Activated CD8-positive, alpha-beta memory T cell treated with anti-CD3 and anti-CD28 coated beads, Interleukin-2, amount 10 ng/mL, durations not matched to agents 7 days and 5 days (primary cell): ENCODE measurements around the gene ATP9B. TPM values are rescaled to one million over a fixed set of nuclear protein-coding genes. Genes with fewer than 3 reads are reported as not detected.
A peak's percentile ranks its signal among the peaks of the same experiment; 100 is the strongest.
"Not testable (repeated sequence)": the region's sequence is repeated elsewhere in the genome, so short reads cannot be mapped to it uniquely, and the experiment has no call there.

ENCODE experiments used
- ATAC-seq: fragments of 150-1000 bp; cut with Tn5 transposase; one replicate; pipeline ENCODE4 v1.10.0; 2021; ENCODE audit warnings: moderate library complexity
- CTCF ChIA-PET: fragments of 350-600 bp; sonication (Branson Sonifier 250); formaldehyde crosslinking; loops from one replicate; lab custom pipeline; 2021; ENCODE audit warnings: antibody characterized with exemption; lab: Charles Lee
- DNase-seq: peaks from one replicate; pipeline ENCODE4 v3.0.0-alpha.2; 2020
- H3K27ac Mint-ChIP-seq: one replicate; pipeline ENCODE4 v1.8.0; 2021; ENCODE audit warnings: mild to moderate bottlenecking, mixed read lengths
- H3K27me3 Mint-ChIP-seq: one replicate; pipeline ENCODE4 v1.8.0; 2021; ENCODE audit warnings: mixed read lengths
- H3K36me3 Mint-ChIP-seq: one replicate; pipeline ENCODE4 v1.8.0; 2021; ENCODE audit warnings: mild to moderate bottlenecking, mixed read lengths
- H3K4me1 Mint-ChIP-seq: one replicate; pipeline ENCODE4 v1.8.0; 2021; ENCODE audit warnings: mixed read lengths
- H3K4me3 Mint-ChIP-seq: one replicate; pipeline ENCODE4 v1.8.0; 2021; ENCODE audit warnings: mild to moderate bottlenecking, moderate library complexity, mixed read lengths
- H3K9me3 Mint-ChIP-seq: one replicate; pipeline ENCODE4 v1.8.0; 2022; ENCODE audit warnings: low read depth, mixed read lengths
- total RNA-seq, 2 experiments: library from RNA; stranded (reverse); gene quantifications; one replicate each; pipeline ENCODE4 v1.2.3, GENCODE V29; 2021

Gene ATP9B
- total RNA-seq, 2 experiments from 2014 or later: 21.5 to 31.7 TPM

DNA sequence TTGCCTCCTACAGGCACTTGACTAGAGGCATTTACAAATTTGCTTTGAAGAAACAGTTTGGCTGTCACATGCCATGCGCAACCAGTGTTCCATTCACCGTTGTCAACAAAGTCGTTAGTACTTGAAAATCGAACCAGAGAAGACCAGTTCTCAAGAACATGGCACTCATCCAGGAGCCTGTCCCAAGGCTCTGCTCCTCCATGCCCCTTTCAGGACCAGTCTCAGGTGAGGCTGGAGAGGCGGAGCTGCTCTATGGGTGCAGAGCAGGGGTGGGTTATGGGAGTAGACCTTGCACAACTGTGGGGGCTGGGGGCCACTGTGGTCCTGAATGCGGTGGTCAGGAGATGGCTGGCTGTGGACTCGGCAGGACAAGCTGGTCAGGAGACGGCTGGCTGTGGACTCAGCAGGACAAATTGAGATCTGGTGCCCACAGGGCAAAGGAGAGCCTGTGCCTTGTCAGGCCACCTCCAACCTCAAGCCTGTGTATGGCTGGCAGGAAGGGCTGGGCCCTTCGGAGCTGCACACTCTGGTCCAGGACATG lies 12.3 kb upstream of the ATP9B start:
- Mint-ChIP-seq H3K27ac (no peak overlapping the region), H3K9me3 (no peaks in the 10 kb centered on the region), H3K4me3 (no peak overlapping the region), H3K36me3 (no peaks in the 10 kb centered on the region), H3K27me3 (peaks cover 2% of the 10 kb centered on the region), H3K4me1 (no peaks in the 10 kb centered on the region)
- ATAC-seq: no peak
- DNase-seq: no peak
- CTCF ChIA-PET: no interaction called here

DNA sequence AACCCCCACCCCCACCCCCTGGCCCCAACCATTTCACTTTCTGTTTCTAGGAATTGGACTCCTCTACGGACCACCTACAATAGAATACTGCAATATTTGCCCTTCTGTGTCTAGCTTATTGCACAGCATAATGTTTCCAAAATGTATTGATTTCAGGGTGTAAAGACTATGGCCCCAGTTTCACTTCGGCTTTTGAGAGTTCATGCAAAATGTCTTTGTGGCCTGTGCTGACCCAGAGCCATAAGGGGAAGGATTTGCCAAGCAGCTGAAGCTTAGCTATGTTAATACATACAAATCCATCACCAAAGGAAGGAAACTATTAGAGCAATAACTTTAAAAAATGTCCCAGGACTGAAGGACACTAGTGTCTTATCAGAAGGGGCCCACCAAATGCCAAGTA lies 11.2 kb upstream of the ATP9B start:
- DNase-seq: no peak
- Mint-ChIP-seq H3K4me1 (no peaks in the 10 kb centered on the region), H3K27me3 (peaks cover 2% of the 10 kb centered on the region), H3K36me3 (no peaks in the 10 kb centered on the region), H3K4me3 (no peak overlapping the region), H3K9me3 (no peaks in the 10 kb centered on the region), H3K27ac (no peak overlapping the region)
- CTCF ChIA-PET: no interaction called here
- no peak for ATAC-seq

- CTCF ChIA-PET: no interaction called here
- Mint-ChIP-seq H3K27ac (no peak overlapping the region), H3K4me1 (peaks cover 7% of the 10 kb centered on the region), H3K4me3 (no peak overlapping the region), H3K36me3 (peaks cover 21% of the 10 kb centered on the region), H3K27me3 (peaks cover 2% of the 10 kb centered on the region), H3K9me3 (peaks cover 23% of the 10 kb centered on the region)
- no peak for ATAC-seq
- DNase-seq: no peak
Measured at GRCh38 chr18:79062806-79063205, 6.4 kb upstream of the ATP9B start.

DNA sequence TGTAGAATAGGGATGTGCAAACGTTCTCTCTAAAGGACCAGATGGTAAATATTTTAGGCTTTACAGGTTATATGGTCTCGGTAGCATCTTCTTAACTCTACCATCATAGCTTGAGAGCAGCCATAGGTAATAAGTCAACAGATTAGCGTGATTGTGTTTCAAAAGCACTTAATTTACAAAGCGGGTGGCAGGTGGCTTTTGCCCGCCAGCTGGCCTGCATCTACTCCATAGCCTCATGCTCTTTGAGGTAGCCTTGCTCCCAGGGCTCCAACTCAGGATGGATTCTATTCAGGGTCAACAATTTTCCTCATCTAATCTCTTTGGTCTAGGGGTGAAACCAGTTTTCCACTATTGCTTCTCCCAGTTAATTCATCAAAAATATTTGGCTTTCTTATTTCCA lies 5.0 kb upstream of the ATP9B start:
- peaks cover 23% of the 10 kb centered on the region for H3K9me3 Mint-ChIP-seq
- CTCF ChIA-PET: no interaction called here
- peaks cover 10% of the 10 kb centered on the region for H3K4me1 Mint-ChIP-seq
- DNase-seq (no peak), ATAC-seq (no peak)
- H3K4me3 Mint-ChIP-seq: no peak overlapping the region
- peaks cover 2% of the 10 kb centered on the region for H3K27me3 Mint-ChIP-seq
- no peak overlapping the region for H3K27ac Mint-ChIP-seq
- H3K36me3 Mint-ChIP-seq: peaks cover 21% of the 10 kb centered on the region

GRCh38 chr18:79065802-79066201 lies 3.4 kb upstream of the ATP9B start:
- CTCF ChIA-PET: no interaction called here
- no peak overlapping the region for H3K27ac Mint-ChIP-seq

GRCh38 chr18:79067611-79068010 lies 1.6 kb upstream of the ATP9B start:
- peaks cover 23% of the 10 kb centered on the region for H3K9me3 Mint-ChIP-seq
- CTCF ChIA-PET: no interaction called here
- H3K27ac Mint-ChIP-seq: peak overlapping the region; percentile 39
- DNase-seq (no peak), ATAC-seq (no peak)
- no peaks in the 10 kb centered on the region for H3K27me3 Mint-ChIP-seq
- peak overlapping the region; percentile 17 for H3K4me3 Mint-ChIP-seq
- H3K36me3 Mint-ChIP-seq: peaks cover 28% of the 10 kb centered on the region
- H3K4me1 Mint-ChIP-seq: peaks cover 24% of the 10 kb centered on the region

More at GRCh38 chr18:79065802-79066201, 3.4 kb upstream of the ATP9B start:
- peaks cover 23% of the 10 kb centered on the region for H3K9me3 Mint-ChIP-seq
- ATAC-seq (no peak), DNase-seq (no peak)
- peaks cover 21% of the 10 kb centered on the region for H3K36me3 Mint-ChIP-seq
- peaks cover 16% of the 10 kb centered on the region for H3K4me1 Mint-ChIP-seq
- no peak overlapping the region for H3K4me3 Mint-ChIP-seq
- peaks cover under 1% of the 10 kb centered on the region for H3K27me3 Mint-ChIP-seq

- peaks cover 23% of the 10 kb centered on the region for H3K9me3 Mint-ChIP-seq
- DNase-seq (peak; percentile 52), ATAC-seq (peak; percentile 54)
- no peaks in the 10 kb centered on the region for H3K27me3 Mint-ChIP-seq
- peak overlapping the region; percentile 93 for H3K27ac Mint-ChIP-seq
- CTCF ChIA-PET: no interaction called here
- peak overlapping the region; percentile 81 for H3K4me3 Mint-ChIP-seq
- peaks cover 26% of the 10 kb centered on the region for H3K4me1 Mint-ChIP-seq
- H3K36me3 Mint-ChIP-seq: peaks cover 35% of the 10 kb centered on the region
Measured at GRCh38 chr18:79068341-79068936, 755 bp upstream of the ATP9B start.

DNA sequence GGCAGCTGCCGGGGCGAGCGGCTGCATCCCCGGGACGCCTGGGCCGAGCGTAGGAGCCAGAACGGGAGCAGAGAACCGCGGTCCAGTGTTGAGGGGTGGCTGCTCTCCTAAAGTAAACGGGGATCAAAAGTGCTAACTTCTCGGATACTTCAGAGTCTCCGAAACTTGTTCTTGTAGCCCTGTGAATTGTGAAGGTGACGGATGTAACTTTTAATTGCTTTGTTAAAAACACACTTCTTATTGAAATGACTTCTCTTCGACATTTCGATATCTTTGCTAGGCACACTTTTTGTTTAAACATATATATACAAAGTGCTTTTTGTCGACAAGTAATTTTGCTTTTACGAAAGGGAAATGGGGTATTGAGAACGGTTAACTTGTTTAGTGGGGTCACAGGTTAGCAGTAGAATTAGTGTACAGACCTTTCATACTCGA lies 540 bp downstream of the ATP9B start:
- peak overlapping the region; percentile 88 for H3K27ac Mint-ChIP-seq
- peak overlapping the region; percentile 82 for H3K4me3 Mint-ChIP-seq
- H3K27me3 Mint-ChIP-seq: no peaks in the 10 kb centered on the region
- peaks cover 23% of the 10 kb centered on the region for H3K9me3 Mint-ChIP-seq
- peaks cover 45% of the 10 kb centered on the region for H3K36me3 Mint-ChIP-seq
- peaks cover 33% of the 10 kb centered on the region for H3K4me1 Mint-ChIP-seq
- CTCF ChIA-PET: no interaction called here
- DNase-seq (peak; percentile 56), ATAC-seq (peak; percentile 20)

GRCh38 chr18:79070486-79070885 lies 1.3 kb downstream of the ATP9B start:
- no peak for ATAC-seq
- Mint-ChIP-seq H3K4me3 (peak overlapping the region; percentile 82), H3K9me3 (peaks cover 23% of the 10 kb centered on the region), H3K4me1 (peaks cover 35% of the 10 kb centered on the region), H3K27ac (peak overlapping the region; percentile 88), H3K27me3 (no peaks in the 10 kb centered on the region), H3K36me3 (peaks cover 47% of the 10 kb centered on the region)
- CTCF ChIA-PET: no interaction called here
- no peak for DNase-seq

- Mint-ChIP-seq H3K4me1 (peaks cover 36% of the 10 kb centered on the region), H3K27me3 (no peaks in the 10 kb centered on the region), H3K9me3 (peaks cover 17% of the 10 kb centered on the region), H3K4me3 (peak overlapping the region; percentile 82), H3K27ac (no peak overlapping the region), H3K36me3 (peaks cover 44% of the 10 kb centered on the region)
- ATAC-seq (no peak), DNase-seq (no peak)
- CTCF ChIA-PET: no interaction called here
Measured at GRCh38 chr18:79071037-79071436, 1.8 kb downstream of the ATP9B start.

GRCh38 chr18:79071503-79072210 lies 2.5 kb downstream of the ATP9B start:
- Mint-ChIP-seq H3K4me1 (peaks cover 40% of the 10 kb centered on the region), H3K27ac (peak overlapping the region; percentile 42), H3K36me3 (peaks cover 39% of the 10 kb centered on the region), H3K27me3 (no peaks in the 10 kb centered on the region), H3K9me3 (peaks cover 11% of the 10 kb centered on the region), H3K4me3 (no peak overlapping the region)
- CTCF ChIA-PET: no interaction called here
- DNase-seq (no peak), ATAC-seq (no peak)

GRCh38 chr18:79072655-79073054 lies 3.5 kb downstream of the ATP9B start:
- H3K9me3 Mint-ChIP-seq, H3K4me3 Mint-ChIP-seq, DNase-seq, H3K27ac Mint-ChIP-seq, ATAC-seq, H3K27me3 Mint-ChIP-seq, CTCF ChIA-PET: not testable (repeated sequence)
- Mint-ChIP-seq H3K36me3 (peaks cover 29% of the 10 kb centered on the region), H3K4me1 (peaks cover 37% of the 10 kb centered on the region)

- DNase-seq (no peak), ATAC-seq (no peak)
- Mint-ChIP-seq H3K27ac (no peak overlapping the region), H3K4me1 (peaks cover 19% of the 10 kb centered on the region), H3K4me3 (no peak overlapping the region), H3K9me3 (peaks cover 2% of the 10 kb centered on the region), H3K36me3 (peaks cover 63% of the 10 kb centered on the region), H3K27me3 (no peaks in the 10 kb centered on the region)
- CTCF ChIA-PET: no interaction called here
Measured at GRCh38 chr18:79077181-79077580, 8.0 kb downstream of the ATP9B start.

DNA sequence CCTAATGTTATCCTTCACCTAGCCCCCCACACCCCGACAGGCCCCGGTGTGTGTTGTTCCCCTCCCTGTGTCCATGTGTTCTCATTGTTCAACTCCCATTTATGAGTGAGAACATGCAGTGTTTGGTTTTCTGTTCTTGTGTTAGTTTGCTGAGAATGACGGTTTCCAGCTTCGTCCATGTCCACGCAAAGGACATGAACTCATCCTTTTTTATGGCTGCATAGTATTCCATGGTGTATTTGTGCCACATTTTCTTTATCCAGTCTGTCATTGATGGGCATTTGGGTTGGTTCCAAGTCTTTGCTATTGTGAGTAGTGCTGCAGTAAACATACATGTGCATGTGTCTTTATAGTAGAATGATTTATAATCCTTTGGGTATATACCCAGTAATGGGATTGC lies 9.6 kb downstream of the ATP9B start:
- CTCF ChIA-PET, H3K27ac Mint-ChIP-seq, H3K27me3 Mint-ChIP-seq, ATAC-seq, DNase-seq, H3K9me3 Mint-ChIP-seq, H3K4me3 Mint-ChIP-seq: not testable (repeated sequence)
- peaks cover 58% of the 10 kb centered on the region for H3K36me3 Mint-ChIP-seq
- H3K4me1 Mint-ChIP-seq: peaks cover 15% of the 10 kb centered on the region
